Activated T-helper 9 cell treated with anti-CD3 and anti-CD28 coated beads, Interleukin-2, amount 50 U/mL, for 16 hours (primary cell): ENCODE data around the gene PCDH9.

Source experiments
- DNase-seq: peaks from one replicate; pipeline ENCODE4 v3.0.0-alpha.2; 2020; ENCODE audit warnings: low read depth

PCDH9 gene

DNA sequence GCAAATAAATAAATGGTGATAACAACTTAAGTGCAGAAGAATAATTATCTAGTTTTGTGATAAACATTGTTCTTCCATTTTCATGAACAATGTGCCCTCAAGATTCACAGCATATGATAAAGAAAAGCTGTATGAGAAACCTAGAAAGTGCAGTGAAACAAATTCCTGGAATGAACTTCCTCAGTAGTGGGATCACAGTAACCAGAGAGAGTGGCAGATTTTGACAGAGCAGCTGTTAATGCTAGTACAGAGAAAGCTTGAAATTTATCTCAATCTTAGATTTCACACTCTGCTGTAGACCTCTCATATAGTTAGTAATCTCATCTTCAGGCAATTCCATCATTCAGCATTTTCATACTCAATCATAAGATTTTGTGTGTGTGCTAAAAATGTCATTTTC is 664.9 kb downstream of the PCDH9 start:
- no peak for DNase-seq

DNA sequence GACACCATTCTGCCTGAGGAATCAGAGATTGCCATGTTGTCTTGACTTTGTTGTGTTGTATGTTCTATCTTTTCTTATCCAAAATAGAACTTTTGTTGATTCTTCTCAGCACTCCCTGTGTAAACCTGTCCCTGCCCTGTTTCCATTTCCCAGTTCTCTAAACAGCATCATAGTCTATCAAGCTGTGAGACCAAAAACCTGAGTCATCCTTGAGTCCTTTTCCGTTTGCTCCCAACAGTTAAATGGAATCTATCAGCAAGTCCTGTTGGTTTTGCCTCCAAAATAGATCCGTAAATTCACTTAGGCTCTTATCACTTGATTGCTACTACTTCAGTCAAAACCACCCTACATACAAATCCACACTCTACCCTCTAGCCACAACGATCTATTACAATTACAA is 667.1 kb downstream of the PCDH9 start:
- DNase-seq, result no peak

DNA sequence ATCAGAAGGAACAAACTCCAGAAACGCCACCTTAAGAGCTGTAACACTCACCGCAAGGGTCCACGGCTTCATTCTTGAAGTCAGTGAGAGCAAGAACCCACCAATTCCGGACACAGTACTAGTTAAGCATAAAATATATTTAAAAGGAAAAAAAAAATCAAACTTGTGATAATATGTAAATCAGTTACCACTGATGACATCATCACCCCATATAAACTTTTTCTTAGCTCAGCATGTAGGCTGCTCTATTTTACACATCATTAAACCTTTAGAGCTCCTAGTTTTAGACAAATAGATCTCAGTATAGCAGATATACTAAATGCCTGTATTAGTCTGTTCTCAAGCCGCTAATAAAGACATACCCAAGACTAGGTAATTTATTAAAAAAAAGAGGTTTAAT is 668.1 kb downstream of the PCDH9 start:
- no peak for DNase-seq

DNA sequence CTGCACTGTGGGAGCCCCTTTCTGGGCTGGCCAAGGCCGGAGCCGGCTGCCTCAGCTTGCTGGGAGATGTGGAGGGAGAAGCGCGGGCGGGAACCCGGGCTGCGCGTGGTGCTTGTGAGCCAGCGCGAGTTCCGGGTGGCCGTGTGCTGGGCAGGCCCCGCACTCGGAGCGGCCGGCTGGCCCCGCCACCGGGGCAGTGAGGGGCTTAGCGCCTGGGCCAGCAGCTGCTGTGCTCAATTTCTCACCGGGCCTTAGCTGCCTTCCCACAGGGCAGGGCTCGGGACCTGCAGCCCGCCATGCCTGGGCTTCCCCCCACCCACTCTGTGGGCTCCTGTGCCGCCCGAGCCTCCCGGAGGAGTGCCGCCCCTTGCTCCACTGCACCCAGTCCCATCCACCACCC is 669.1 kb downstream of the PCDH9 start:
- no peak for DNase-seq

DNA sequence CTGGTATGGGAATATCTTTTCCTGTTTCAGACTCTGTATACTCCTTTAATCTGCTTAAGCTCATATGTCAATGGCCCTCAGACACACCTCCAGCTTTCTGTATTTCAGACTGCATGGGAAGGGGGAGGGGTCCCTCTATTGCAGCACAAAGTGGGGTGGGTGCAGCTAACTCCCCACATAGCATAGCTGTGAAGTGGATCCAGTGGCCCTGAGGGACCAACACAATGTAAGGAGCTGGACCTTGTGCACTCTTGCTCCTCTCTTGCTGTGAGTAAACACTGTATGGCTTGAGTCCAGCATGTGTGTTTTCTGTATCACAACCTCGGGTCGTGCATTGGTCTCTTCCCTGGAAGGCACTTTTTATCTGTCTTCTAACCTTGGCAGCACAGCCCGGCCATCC is 669.9 kb downstream of the PCDH9 start:
- DNase-seq, result no peak

DNA sequence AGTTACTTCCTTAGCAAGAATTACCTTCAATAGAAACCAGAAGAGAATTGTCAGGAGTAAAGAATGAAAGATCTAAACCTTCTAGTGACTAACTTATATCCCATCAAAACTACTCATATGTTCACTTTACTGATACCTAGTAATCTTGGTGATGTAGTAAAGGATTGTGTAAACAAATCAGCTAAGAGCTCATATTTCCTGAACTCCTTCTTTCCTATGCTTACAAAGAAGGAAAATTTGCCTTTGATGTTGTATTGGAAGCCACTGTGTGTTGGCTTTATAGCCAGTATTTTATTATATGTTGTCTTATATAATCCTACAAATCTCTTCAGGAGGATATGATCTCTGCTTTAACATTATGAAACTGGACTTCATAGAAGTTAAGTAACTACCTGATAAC is 671.0 kb downstream of the PCDH9 start:
- no peak for DNase-seq

DNA sequence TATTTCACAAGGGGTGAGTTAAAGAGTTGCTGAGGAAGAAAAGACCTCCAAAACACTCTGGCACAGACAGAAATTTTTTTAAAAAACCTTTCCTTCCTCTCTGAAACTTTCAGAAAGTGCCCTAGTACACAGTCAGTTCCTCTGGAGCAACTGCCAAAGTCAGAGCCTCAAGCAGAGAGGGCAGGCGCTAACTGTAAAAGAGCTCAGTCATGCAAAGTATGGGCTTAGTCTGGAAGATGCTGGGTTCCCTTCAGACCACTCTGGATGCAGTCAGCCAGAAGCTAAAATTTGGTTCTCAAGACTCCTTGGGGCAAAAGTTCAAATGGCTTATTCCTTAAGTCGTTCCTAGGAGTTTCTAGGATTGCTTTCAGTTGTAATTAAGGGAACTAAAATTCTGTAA is 671.6 kb downstream of the PCDH9 start:
- no peak for DNase-seq

DNA sequence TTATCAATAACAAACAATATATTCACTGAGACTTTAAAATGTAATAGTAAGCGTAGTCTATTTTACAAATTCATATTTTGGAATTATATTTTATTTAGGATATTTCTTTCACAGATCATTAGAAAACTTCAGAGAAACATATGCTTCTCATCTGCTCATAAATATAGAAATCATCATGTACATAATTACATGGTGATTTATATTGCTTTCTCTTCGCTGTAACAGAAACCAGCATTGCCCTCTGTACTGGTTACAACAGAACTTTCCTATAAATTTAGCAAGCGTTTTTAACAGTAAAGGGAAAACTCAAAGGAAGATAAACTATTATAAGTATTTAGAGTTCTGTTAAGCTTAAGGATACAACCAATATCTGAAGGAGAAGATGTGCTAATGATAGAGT is 672.8 kb downstream of the PCDH9 start:
- no peak for DNase-seq

DNA sequence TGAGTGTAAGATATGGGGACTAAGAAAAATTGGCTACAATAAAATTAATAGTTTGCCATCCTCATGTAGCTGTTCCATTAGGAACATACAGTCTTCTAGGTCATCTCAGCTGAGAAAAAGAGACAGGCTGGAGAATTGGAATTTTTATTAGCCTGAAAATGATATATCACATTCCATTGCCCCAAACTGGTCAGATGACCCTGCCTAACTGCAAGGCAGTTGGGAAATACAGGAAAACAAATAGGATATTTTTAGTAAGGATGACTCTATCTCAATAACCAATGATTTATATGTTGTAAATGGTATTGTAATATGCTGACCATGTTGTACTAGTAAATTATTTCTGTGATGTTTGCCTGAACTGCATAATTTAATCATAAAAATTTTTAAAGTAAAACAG is 673.8 kb downstream of the PCDH9 start:
- no peak for DNase-seq

DNA sequence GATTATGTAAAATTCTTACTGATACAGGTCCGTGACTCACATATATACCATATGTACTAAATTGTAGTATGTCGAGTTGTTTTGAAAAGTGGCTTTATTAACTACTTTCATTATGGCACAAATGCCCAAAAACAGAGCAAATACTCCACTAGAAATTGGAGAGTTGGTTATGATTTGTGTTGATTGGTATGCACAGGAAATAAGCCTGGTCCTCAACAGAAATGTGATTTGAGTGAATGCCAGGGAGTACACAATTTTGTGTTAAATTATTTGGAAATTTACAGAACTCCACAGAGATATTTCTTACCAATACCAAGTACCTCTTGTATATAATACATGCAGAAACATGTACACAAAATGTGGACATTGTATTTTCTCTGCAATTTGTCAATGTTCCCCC is 676.7 kb downstream of the PCDH9 start:
- no peak for DNase-seq

DNA sequence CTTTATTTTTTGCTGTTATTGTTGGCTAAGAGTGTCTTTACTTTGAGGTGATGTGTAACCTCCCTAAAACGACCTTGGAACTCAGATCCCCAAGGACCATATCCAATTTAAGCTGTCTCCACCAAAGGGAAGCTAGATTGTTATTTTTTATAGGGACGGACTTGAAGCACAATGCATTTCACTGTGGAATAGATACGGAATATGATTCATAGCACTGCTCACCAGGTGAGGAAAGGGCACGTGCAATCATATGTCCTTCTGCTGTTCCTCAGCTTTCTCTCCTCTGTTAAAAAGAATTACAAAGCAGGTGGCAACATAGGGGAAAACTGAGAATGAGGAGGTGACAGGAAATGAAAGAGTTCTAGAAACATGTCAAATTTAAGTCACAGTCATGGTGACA is 679.0 kb downstream of the PCDH9 start:
- no peak for DNase-seq

DNA sequence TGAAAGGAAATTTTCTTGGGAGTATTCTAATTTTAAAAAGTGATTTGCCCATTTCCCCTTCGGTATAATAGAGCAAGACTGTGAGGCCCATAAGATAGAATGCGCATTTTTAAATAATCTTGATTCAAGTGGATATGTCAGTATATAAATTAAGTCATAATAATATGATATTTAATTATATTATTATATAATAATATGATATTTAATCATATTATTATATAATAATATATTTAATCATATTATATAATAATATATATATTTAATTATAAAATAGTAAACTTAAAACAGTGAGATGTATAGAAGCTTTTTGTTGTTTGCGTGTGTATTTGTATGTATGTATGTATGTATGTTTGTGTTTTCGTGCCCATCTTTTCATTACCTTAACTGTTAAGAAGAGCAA is 682.5 kb downstream of the PCDH9 start:
- no peak for DNase-seq

DNA sequence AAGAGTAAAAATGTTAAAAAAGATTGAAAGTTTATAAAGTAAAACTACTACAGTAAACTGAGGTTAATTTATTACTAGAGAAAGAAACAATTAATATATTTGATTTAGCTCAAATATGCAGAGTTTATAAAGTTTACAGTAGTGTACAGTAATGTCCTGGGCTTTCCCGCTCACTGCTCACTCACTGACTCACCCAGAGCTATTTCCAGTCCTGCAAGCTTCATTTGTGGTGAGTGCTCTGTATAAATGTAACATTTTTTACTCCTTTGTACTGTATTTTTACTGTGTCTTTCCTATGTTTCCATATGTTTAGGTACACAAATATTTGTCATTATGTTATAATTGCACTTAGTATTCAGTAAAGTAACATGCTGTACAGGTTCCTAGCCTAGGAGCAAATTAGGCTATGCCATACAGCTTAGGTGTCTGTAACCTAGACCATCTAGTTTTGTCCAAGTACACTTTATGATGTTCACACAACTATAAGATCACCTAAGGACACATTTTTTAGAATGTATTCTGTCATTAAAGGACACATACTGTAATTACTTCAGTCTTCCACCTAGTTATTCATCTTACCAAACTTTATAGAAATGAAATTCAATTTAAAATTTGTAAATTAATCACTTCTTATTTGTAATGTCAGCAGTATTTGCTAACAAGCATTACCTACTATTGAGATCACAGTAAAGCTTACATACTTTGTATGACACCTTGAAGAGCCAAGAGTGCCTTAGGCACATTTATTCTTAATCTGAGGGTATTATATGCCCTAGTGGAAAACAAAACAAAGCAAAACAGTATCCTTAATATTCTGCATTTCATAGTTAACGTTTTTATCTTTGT is 683.4 kb downstream of the PCDH9 start:
- no peak for DNase-seq

DNA sequence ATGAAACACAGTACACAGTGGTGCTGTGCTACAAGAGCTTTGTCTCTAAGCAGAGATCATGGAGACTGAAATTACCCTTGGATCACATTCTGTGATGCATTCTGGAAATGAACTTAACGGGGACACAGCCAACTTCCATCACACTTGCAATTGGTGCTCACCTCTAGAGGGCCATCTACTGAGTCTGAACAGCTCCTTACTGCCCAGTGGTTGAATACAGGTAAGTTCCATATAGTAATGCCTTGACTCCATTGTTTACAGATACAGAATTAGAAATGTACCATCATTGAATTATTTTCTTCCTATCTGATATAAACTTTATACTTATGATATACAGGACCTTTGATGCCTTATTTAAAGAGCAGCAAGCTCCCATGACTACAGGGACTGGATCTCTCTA is 686.4 kb downstream of the PCDH9 start:
- no peak for DNase-seq

DNA sequence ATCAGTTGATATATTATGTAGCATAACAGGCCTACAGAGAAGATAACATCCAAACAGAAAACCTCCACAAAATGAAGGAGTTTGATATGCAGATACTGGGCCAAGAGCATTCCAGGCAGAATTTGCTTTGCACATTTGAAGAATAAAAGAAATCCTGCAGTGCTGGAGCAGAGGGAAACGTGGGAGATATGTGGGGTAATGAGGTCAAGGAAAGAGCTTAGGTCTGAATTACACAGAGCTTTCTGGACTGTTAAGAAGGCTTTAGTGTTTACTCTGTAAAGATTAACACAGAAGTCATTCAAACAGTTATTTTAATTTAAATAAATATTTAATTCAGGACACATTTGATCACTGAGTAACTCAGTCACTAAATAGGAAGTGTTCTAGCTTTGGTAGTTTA is 692.7 kb downstream of the PCDH9 start:
- no peak for DNase-seq

DNA sequence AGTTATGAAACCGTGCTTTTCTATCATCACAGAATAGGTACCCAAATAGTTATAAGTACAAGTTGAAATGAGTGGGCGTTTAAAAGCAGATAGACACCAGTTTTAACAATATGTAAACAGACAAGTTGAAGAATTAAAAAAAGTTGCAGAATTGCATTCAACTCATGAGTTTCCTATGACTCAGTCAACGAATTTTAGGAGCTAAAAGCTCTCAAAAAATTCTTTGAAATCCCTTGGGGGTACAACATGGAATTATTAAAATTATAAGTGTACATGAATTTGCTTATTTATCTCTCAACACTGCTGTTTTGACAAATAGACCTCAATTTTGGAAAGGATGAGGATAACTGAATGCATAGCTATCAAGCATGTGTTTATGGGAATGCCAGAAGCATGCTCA is 693.4 kb downstream of the PCDH9 start:
- no peak for DNase-seq

DNA sequence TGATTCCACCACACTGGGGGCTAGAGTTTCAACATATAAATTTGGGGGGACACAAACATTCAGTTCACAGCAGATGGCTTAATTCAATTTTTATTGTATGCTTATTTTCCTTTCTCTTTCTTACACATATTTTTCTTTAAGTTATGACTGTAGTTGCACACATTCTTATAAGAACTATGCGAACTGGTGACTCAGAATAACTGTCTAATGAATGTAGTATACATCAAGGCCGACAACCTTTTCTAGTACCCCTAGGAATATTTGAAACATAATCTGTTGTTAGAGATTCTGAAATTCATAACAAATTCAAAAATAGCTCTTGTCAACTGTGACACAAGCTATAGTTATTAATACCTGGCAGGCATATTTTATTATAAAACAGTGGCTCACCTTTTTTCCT is 695.6 kb downstream of the PCDH9 start:
- no peak for DNase-seq

DNA sequence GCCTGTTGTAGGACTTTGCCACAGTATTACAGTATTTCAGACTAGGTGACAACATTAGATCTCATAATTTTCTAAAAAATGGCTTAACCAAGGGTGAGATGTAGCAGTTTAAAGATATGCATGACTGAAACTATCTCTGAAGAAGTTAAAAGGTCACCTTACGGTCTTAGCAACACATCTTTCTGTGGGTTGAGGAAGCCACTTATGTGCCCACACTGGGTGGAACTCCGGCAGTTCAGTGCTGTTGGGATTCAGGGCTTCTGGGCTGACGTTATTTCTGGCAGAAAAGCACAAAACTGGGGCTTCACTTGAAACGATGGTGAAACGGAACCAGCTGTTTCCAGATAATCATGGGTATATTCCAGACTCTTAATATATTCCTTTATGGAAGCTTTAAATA is 697.3 kb downstream of the PCDH9 start:
- DNase-seq, result no peak

DNA sequence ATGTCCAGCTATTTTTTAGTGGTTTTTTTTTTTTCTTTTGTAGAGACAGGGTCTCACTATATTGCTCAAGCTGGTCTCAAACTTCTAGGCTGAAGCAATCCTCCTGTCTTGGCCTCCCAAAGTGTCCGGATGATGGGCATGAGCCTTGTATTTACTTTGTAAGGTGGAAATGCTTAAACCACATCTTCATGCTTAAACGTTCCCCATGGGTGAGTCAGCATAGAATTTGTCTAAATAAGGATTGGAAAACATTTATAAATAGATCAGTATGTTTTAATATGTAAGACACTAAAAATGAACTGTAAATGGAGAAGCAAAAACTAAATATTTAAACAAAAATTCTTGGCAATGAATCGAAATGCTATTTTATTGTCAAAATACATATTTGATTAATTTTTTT is 698.0 kb downstream of the PCDH9 start:
- no peak for DNase-seq

DNA sequence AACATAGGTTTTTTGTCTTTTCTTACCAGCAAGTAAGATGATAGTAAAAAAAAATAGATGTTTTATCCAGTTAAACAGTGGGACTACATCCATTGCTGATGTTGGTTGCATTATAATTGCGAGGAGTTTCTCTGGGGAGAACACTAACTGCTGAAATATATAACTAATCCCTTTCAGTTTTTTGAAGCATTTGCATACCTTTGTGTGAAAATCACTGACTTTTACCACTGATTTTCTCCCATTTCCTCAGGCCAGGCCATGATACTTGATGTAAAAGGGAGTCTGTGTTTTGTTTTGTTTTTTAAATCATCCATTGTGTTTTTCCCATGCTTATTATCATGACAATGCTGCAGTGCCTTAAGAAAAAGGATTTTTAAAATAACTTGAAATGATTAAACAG is 699.5 kb downstream of the PCDH9 start:
- DNase-seq, result no peak

DNA sequence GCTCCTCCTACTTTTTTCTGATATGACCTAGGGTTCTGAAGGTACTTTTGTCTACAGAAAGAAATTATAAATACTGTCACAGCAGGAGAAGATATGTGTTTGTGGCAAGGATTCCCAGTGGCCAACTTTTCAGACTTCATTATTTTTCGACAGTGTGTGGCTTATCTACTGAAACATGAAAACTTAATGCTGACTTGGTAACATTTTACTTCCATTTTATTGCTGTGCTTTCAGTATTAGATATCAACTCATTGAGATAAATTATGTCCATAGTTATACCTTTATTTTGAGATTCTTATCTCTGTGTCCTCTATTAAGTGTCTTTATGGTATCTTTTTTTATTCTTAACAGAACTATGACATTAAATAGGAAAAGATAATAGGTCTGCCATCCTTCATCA is 700.0 kb downstream of the PCDH9 start:
- DNase-seq, result no peak

DNA sequence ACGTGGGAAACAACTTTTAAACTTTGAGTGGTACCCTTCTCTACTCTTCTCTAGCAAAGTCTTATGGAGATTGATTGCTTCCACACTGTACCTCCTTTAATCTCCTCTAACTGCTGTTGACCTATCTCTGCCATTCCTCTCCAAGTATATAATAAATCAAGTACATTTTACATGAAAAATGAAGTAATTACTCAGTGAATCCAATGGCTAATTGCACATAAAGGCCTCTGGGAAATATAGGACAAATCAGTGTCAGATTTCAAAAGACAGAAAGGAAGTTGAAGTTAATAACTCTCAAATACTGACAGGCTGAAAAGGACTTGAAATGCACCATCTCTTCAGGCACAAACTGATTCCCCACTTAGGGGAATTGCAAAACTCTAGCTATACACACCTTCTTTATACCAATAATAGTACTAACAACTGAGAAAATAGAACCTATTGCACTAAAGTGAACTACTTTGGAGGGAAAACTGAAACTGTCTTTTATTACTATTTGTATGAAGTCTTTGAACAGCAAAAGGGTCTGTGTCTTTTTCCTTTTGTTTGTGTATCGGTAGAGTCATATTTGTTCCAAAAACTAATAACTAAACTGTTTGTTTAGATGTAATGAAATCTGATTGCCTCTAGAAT is 701.1 kb downstream of the PCDH9 start:
- no peak for DNase-seq

DNA sequence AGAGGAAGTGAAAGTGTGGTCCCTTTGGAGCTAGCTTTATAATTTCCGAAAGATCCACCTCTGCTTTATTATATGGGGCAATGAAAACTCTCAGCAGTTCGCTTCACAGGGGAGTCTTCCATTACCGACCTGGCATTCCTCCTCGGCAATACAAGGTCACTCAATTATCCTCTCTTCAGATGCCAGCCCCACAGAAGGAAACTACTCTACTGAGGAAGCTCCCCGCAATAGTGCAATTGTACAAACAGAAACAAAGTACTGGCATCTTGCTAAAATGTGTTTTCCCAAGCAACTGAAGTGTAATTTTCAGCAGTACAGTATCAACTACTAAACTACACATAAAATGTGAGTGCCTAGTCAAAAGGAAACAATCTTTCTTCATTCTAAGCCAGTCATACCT is 702.0 kb downstream of the PCDH9 start:
- no peak for DNase-seq
